Epithelial cell of proximal tubule (primary cell): ENCODE results near the gene ANKMY1. TPM values are rescaled to one million over a fixed set of nuclear protein-coding genes. Genes with fewer than 3 reads are reported as not detected.

ENCODE experiments used
- DNase-seq: peaks from one replicate; pipeline ENCODE4 v3.0.0-alpha.2; 2011; ENCODE audit warnings: low read depth
- H3K4me3 ChIP-seq: 2 replicates; pipeline ENCODE4 v1.5.1; 2011; ENCODE audit warnings: low read depth, mild to moderate bottlenecking, low read length
- total RNA-seq: library from RNA; depleted of rRNA; stranded (reverse); fragments of >200 nt; gene quantifications from 2 replicates; pipeline ENCODE4 v1.2.3, GENCODE V29; 2015
- TF ChIP-seq, protein P1 (sequence below): conservative IDR thresholded peaks from 2 replicates; pipeline ENCODE4 v1.5.1; 2012; ENCODE audit warnings: low read depth, mild to moderate bottlenecking, low read length

Gene ANKMY1
- total RNA-seq, 1 donor from 2014 or later, result 4.0 TPM

- no peak overlapping the region for H3K4me3 ChIP-seq
- no peak for DNase-seq
- TF ChIP-seq, protein P1, sequence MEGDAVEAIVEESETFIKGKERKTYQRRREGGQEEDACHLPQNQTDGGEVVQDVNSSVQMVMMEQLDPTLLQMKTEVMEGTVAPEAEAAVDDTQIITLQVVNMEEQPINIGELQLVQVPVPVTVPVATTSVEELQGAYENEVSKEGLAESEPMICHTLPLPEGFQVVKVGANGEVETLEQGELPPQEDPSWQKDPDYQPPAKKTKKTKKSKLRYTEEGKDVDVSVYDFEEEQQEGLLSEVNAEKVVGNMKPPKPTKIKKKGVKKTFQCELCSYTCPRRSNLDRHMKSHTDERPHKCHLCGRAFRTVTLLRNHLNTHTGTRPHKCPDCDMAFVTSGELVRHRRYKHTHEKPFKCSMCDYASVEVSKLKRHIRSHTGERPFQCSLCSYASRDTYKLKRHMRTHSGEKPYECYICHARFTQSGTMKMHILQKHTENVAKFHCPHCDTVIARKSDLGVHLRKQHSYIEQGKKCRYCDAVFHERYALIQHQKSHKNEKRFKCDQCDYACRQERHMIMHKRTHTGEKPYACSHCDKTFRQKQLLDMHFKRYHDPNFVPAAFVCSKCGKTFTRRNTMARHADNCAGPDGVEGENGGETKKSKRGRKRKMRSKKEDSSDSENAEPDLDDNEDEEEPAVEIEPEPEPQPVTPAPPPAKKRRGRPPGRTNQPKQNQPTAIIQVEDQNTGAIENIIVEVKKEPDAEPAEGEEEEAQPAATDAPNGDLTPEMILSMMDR, result no peak
These were observed 37.0 kb upstream of the ANKMY1 start for GRCh38 chr2:240594511-240595380.

DNA sequence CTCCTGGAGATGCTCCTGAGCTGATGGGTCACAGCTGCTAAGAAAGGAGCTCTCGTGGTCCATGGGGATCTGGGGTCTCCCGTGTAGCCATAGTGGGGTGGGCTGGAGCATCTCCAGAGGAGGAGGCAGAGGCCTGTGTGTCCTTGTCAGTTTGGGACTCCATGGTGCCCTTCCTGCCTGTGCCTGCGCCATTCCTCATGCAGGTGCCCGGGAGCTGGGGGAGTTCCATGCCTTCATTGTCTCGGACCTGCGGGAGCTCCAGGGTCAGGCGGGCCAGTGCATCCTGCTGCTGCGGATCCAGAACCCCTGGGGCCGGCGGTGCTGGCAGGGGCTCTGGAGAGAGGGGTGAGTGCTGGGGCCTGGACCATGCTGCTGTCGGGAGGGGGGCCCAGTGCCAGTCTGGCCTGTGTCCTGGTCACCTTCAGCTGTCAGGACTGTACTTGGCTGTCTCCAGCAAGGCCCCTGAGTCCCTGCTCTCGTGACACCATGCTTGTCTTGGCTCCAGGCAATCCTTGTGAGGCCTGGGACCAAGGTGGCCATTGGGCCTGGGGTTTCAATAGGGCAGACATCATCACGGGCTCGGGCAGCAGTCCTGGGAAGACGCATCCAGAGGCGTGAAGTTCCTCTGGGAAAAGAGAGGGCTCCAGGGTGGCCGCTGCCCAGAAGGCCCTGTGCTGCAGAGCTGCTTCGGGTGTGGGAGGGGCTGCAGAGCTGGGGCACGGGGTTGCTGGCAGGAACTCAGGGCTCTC, 36.1 kb upstream of the ANKMY1 start:
- DNase-seq, result no peak
- no peak overlapping the region for H3K4me3 ChIP-seq

DNA sequence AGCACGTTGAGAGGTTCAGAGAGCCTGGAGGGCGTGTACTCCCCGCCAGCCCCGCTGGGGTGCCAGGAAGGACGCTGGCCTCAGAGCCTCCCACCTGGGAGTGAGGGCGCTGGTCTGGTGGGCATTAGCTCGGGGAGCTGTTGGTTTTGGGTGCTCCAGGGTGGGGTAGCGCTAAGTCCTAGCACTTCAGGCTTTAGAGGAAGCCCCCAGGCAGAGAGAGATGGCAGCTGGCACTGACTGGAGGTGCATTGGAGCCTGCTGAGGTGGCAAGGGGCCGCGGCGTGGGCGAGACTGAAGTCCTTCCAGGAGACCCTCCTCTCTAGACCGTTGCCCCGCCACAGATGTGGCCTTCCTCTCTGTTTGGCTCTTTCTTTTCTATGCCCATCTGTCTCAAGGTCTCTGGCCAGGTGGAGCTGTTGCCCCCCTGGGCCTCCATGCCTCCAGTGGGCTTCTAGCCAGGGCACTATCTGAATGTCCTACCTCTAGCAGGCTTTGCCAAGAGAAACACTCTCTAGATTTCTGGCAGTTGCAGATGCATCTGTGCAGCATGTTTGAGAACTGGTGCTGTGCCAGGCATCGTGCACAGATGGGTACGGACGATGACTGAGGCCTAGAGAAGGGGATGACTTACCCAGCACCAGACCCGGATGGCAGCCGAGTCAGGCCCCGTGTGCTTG, 35.4 kb upstream of the ANKMY1 start:
- no peak overlapping the region for H3K4me3 ChIP-seq
- TF ChIP-seq, protein P1, result no peak
- no peak for DNase-seq

More for the DNA sequence above, 36.1 kb upstream of the ANKMY1 start:
- TF ChIP-seq, protein P1, result no peak

DNA sequence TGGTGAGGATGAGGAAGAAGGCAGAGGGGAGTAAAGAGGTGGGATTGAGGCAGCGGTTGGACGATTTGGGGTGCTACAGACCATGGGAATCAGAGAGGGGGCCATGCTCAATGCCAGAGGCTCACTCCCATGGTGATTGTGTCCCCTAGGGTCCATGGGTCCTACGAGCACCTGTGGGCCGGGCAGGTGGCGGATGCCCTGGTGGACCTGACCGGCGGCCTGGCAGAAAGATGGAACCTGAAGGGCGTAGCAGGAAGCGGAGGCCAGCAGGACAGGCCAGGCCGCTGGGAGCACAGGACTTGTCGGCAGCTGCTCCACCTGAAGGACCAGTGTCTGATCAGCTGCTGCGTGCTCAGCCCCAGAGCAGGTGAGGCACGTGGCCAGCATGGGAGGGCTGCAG, 34.0 kb upstream of the ANKMY1 start:
- no peak for DNase-seq
- TF ChIP-seq, protein P1, result no peak
- no peak overlapping the region for H3K4me3 ChIP-seq

DNA sequence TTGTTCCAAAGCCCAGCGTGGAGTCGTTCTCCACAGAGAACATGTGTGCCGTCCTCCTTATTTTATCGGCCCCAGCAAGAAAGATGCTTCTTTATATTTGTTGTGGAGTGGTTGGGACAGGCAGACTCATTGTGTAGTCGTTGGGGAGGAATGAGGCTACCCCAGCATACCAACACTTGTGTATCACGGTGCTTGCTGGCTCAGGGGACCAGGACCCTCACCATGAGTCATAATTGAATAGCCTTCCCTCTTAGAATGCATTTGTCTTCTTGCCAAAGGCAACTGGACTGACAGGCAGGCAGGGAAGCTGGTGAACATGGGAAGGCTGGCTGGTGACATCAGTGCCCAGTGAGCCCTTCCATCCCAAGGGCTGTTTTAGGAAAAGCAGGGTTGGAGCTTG, 33.4 kb upstream of the ANKMY1 start:
- H3K4me3 ChIP-seq, result no peak overlapping the region
- DNase-seq, result no peak
- TF ChIP-seq, protein P1, result no peak

GRCh38 chr2:240590681-240591111, 32.9 kb upstream of the ANKMY1 start:
- no peak overlapping the region for H3K4me3 ChIP-seq
- TF ChIP-seq, protein P1, result no peak
- DNase-seq, result no peak
